DND-41 (cell line): ENCODE results near the gene ATG13.

Source experiments
- CTCF ChIP-seq: IDR thresholded peaks from 2 replicates; pipeline ENCODE4 v1.5.1; 2012; ENCODE audit warnings: borderline replicate concordance, low read length, moderate library complexity, mild to moderate bottlenecking; ENCODE audit not compliant: poor library complexity, severe bottlenecking; ENCODE audit errors: extremely low read depth
- EZH2 ChIP-seq: IDR thresholded peaks from 3 replicates; pipeline ENCODE4 v1.6.1; 2012; ENCODE audit warnings: borderline replicate concordance, low read depth, mild to moderate bottlenecking, moderate library complexity, low read length, inconsistent platforms; ENCODE audit not compliant: severe bottlenecking

- TF ChIP-seq CTCF (no peak), EZH2 (no peak)
Measured at GRCh38 chr11:46711303-46711702, 94.0 kb downstream of the ATG13 start.
